Posterior cingulate gyrus (tissue), 11 donors: ENCODE data around the gene YIPF2.
A peak's percentile ranks its signal among the peaks of the same experiment; 100 is the strongest.

Experiments
- DNase-seq, 10 donors: peaks; one replicate each; pipeline versions ENCODE4 v3.0.0 to v3.0.0-alpha.2; 2020 to 2021; ENCODE audit warnings: mixed read lengths in 3 of 10
- intact Hi-C: fragments of 100-400 bp; cut with DNase I; formaldehyde crosslinking; loops from one replicate; pipeline ENCODE4 v1.15.1; 2023

The YIPF2 gene

GRCh38 chr19:10915130-10916091 is 13.0 kb downstream of the YIPF2 start:
- DNase-seq, result no peak
- intact Hi-C loops, result no loop called here

GRCh38 chr19:10913716-10914340 is 14.6 kb downstream of the YIPF2 start:
- intact Hi-C loops, result no loop called here
- DNase-seq, result no peak

- intact Hi-C loops, result no loop called here
- peak in 1 of 10 donors; percentile 69 for DNase-seq
Observed at GRCh38 chr19:10912619-10913018, 15.8 kb downstream of the YIPF2 start.

- peak in 1 of 10 donors; percentile 83 for DNase-seq
Observed at GRCh38 chr19:10911579-10912363, 16.7 kb downstream of the YIPF2 start.

GRCh38 chr19:10908380-10908960 is 20.0 kb downstream of the YIPF2 start:
- intact Hi-C loops, result no loop called here
- DNase-seq, result peak in 1 of 10 donors; percentile 72

More at GRCh38 chr19:10911579-10912363, 16.7 kb downstream of the YIPF2 start:
- intact Hi-C loops, result no loop called here

GRCh38 chr19:10907925-10908324 is 20.5 kb downstream of the YIPF2 start:
- intact Hi-C loops, result no loop called here
- DNase-seq, result peak in 1 of 10 donors; percentile 25

- intact Hi-C loops, result no loop called here
- peak in 3 of 10 donors; percentile 33 to 88 (median 50) for DNase-seq
Observed at GRCh38 chr19:10899151-10899653, 29.2 kb downstream of the YIPF2 start.

- intact Hi-C loops, result no loop called here
- peak in 1 of 10 donors; percentile 77 for DNase-seq
Observed at GRCh38 chr19:10898633-10899032, 29.8 kb downstream of the YIPF2 start.

GRCh38 chr19:10896851-10897526 is 31.4 kb downstream of the YIPF2 start:
- DNase-seq, result peak in 1 of 10 donors; percentile 63
- intact Hi-C loops, result no loop called here

- intact Hi-C loops, result no loop called here
- DNase-seq, result peak in 1 of 10 donors; percentile 77
Observed at GRCh38 chr19:10895920-10896319, 32.5 kb downstream of the YIPF2 start.

GRCh38 chr19:10895363-10895762 is 33.1 kb downstream of the YIPF2 start:
- DNase-seq, result peak in 1 of 10 donors; percentile 54
- intact Hi-C loops, result no loop called here

- DNase-seq, result peak in 1 of 10 donors; percentile 59
- intact Hi-C loops, result no loop called here
Observed at GRCh38 chr19:10894911-10895213, 33.6 kb downstream of the YIPF2 start.

DNA sequence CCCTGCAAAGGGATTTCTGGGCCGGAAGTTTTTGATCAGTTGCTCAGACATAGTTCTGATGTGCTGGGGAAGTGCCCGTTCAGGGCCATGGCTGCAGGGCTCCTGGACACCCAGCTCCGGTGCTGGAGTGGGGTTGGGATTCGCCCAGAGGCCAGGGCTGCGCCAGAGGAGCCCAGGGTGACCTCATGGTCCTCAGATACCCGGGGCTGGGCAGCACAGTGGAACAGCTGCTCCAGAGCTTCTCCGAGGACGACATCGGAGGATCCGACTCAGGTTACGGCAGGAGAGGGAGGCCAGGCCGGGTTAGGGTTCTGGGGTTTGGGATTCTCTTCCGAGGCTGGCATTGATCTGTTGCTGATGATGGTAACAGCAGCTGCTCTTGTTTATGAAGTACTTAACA is 36.2 kb downstream of the YIPF2 start:
- DNase-seq, result no peak
- intact Hi-C loops, result no loop called here

- DNase-seq, result no peak
- intact Hi-C loops, result no loop called here
Observed at GRCh38 chr19:10891405-10892086, 36.9 kb downstream of the YIPF2 start.

DNA sequence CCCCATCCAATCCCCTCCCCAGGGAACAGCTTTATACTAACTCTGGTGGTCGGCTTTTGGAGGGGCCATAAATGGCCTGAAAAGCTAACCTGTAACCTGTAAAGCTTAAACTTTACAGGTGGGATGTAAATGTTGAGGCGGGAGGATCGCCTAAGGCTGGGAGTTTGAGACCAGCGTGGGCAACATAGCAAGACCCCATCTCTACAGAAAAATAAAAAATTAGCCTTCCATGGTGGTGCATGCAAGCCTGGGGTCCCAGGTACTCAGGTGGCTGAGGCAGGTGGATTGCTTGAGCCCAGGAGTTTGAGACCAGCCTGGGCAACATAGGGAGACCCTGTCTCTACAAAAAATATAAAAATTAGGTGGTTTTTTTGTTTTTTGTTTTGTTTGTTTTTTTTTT is 38.6 kb downstream of the YIPF2 start:
- intact Hi-C loops, result no loop called here
- DNase-seq, result no peak

DNA sequence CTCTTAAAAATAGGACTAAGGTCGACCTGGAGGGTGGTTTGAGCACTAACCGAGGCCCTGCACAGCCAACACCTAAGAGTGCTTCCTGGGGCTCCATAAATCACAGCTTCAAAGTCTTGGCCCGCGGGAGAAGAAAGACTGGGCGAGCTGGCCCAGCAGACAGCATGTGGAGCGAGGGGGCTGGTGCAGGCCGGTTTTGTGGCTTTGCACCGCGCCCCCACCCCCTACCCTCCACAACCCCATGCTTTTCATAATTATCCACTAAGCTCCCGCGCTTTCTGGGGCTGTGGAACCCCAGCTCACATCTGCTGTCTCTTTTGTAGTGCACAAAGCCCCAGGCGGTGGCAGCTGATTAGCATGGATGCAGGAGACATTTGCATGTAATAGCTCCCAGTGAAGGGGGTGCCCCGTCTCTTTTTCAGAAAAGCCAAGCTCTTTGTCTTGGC is 40.0 kb downstream of the YIPF2 start:
- intact Hi-C loops, result no loop called here
- DNase-seq, result peak in 1 of 10 donors; percentile 90

- intact Hi-C loops, result no loop called here
- DNase-seq, result peak in 1 of 10 donors; percentile 61
Observed at GRCh38 chr19:10887616-10888367, 40.6 kb downstream of the YIPF2 start.
